COLO668 (cell line): Measurements from ENCODE around the gene IGSF1.
"Not testable (repeated sequence)": the region's sequence is repeated elsewhere in the genome, so short reads cannot be mapped to it uniquely, and the experiment has no call there.

ENCODE experiments used
- DNase-seq: peaks from one replicate; lab custom pipeline; 2025; ENCODE audit not compliant: unreplicated experiment; lab: John Stamatoyannopoulos, UW

The IGSF1 gene

DNA sequence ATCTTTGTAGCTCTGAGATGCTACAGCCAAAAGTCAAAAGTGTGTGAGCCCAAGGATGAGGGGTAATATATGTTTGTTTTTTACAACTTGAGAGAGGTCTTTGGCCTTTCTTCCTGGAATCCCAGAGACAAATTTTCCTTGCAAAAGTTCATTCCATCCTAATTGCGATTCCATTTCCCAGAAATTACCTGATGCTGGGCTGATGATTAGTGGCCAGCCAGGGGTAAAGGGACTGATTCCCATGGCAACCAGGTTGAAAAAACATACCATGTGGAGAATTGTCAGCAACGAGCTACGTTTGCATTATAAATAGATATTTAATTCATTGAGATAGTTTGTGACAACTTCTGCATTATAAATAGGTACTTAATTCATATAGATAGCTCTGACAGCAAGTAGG lies 17.8 kb downstream of the IGSF1 start:
- no peak for DNase-seq

DNA sequence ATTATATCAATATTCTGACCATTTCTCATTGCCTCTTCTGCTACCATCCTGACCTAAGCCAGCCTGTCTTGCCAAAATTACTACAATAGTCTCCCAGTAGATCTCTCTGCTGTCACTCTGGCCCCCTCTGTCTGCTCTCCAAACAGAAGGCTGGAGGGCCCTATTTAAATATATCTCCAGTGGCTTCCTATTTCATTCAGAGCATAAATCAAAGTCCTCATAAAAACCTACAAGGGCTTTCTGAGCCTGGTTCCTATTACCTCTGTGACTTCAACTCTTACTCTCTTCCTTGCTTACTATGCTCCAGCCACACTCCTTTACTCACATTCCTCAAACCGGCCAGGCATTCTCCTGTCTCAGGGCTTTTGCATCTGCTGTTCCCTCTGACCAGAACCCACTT lies 19.0 kb downstream of the IGSF1 start:
- no peak for DNase-seq

DNA sequence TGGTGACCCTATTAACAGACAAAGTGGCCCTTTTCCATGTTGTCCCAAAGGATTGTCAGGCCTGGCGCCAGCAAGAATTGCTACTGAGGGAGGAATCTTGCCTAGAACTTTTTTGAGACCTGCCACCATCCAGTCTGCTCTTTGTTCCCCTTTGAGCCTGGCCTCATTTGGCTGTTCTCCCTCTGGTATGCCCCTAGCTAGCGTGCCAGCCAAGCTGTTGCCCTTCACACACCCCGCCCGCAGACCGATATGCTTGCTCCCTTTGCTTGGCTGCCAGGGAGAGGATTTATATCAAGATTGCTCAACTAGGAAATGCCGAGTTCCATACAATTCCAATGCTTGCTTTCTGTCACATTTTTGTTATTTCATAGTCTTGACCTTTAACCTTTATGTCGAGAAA lies 24.4 kb downstream of the IGSF1 start:
- no peak for DNase-seq

DNA sequence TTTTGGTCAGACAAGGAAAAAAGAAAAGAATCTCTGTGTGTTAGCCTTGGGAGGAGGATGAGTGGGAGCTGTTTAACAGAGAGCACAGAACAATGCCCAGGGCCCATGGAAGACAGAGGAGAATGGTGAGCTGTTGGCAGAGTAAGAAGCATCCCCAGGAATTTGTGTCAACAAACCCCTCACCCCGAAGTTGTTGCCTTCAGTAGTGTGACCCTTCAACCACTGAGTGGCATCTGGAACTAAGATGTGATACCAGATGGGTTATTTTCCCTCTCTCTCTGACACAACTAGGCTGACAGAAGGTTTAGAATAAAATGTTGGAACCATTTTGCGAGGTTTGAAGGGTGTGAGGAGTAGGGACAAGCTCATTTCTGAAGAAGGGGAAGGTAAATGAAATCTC lies 25.1 kb downstream of the IGSF1 start:
- no peak for DNase-seq

DNA sequence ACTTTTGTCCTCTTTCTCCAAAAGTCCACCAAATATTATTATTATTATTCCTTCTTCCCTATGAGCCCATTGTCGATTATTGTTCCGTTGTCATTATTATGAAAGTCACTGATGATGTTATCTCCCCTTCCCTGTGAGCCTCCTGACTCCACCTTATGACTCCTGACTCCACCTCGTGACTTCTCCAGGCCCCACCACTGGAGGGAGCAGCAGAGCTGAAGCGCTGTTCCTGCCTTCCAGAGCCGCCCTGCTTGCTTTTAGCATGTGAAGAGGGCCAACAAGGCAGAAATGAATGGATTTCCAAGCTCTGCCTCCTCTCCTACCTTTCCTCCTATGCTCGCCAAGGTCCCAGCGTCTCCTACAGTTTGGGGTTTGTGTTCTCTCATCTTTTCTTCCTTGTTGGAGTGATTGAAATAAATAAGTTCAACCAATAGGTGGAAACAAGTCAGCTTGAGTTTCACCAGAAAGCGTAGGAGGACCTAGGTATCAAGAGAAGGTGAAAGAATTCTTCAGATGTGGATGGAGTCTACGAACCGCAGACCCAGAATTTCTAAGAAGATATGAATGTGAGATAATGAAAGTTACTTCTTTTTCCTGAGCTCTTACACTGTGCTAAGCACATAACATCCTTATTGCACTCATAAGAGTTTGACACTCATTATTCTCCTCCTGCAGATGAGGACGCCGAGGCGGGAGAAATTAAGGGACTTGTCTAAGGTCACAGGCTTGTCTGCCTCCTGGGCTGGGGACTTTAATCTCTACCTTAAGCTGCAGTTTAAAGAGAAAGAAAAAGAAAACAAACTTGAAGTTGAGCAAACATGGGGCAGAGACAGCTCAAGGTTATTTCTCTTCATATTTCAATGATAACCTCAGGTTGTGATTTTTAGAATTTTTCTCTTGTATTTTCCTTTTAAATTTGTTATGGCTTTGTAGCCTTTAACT lies 26.1 kb downstream of the IGSF1 start:
- peak; percentile 0 for DNase-seq

DNA sequence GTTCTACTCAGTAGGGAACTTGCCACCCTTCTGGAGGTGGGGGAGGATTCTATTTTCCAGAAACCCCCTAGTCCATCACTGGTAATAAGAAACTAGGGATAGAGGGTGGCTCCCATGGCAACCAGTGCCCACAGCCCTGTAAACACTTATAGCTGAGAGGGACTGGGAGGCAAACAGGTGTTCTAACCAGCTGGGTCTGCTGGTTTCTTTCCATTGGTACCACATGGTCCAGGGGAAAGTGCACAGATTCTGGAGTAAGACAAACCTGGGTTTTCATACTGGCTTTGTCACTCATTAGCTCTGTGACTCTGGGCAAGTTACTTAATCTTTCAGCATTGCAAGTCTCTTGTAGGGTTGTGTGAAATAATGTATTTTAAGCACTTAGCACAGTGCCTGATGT lies 26.9 kb downstream of the IGSF1 start:
- DNase-seq: no peak

DNA sequence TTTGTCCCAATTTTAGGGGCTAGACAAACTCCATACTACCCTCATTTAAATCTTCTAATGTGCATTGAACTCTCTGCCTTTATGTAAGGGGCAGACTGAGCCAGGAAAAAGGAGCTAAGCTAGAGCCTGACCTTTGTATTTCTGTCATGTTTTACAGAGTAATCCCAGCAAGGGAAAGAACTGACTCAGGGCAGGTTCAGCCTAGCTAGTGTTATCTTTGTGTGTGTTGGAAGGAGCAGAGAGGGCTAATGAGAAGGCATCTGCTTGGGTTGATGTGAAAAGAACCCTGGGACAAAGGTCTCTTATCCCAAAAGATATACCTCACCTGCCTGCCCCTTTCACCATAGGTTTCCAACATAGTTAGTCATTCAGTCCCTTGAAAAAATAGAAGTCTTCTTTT lies 31.7 kb downstream of the IGSF1 start:
- DNase-seq: no peak

DNA sequence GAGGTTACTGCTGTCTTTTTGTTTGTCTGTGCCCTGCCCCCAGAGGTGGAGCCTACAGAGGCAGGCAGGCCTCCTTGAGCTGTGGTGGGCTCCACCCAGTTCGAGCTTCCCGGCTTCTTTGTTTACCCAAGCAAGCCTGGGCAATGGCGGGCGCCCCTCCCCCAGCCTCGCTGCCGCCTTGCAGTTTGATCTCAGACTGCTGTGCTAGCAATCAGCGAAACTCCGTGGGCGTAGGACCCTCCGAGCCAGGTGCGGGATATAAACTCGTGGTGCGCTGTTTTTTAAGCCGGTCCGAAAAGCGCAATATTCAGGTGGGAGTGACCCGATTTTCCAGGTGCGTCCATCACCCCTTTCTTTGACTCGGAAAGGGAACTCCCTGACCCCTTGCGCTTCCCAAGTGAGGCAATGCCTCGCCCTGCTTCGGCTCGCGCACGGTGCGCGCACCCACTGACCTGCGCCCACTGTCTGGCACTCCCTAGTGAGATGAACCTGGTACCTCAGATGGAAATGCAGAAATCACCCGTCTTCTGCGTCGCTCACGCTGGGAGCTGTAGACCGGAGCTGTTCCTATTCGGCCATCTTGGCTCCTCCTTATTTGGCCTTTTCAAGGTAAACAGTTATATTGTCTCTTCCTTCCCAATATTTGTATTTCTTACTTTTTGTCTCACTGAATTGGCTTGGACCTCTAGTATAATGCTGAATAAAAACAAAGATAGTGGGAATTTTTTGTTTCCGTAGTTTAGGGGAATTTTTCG lies 37.9 kb downstream of the IGSF1 start:
- not testable (repeated sequence) for DNase-seq

DNA sequence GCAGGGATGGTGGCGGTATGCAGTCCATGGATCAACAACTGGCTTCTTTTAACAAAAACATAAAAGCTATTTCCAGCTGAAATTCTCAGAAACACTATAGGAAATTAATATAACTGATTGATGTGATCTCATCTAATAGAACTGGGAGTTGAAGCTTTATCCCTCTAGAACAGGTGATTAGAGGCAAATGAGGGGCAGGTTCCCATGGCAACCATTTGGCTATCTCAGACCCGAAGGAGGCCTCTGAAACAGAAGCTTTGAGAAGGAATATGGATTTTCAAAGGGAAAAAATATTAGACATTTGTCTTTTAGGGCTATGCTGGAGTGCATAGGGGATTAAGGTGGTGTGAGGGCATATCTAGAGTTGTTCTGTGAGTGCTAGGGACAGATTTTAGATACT lies 50.0 kb downstream of the IGSF1 start:
- DNase-seq: no peak

DNA sequence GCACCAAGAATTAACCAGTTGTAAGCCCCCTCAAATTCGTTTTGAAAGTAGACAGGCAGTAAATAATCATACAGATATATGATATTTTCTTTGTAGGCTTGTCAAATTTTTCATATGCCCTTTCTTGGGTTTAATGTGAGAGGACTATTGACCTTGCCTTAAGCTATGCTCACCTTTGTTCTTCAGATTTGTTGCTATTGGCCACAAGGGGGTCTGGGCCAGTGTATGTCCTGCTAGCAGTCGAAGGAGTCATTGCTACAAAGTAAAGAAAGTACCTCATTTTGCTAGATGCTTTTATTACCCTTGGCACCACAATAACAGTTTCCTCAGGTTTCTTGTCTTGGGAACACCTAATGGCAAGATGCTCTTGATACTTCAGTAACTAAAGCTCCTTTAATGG lies 51.7 kb downstream of the IGSF1 start:
- DNase-seq: no peak

DNA sequence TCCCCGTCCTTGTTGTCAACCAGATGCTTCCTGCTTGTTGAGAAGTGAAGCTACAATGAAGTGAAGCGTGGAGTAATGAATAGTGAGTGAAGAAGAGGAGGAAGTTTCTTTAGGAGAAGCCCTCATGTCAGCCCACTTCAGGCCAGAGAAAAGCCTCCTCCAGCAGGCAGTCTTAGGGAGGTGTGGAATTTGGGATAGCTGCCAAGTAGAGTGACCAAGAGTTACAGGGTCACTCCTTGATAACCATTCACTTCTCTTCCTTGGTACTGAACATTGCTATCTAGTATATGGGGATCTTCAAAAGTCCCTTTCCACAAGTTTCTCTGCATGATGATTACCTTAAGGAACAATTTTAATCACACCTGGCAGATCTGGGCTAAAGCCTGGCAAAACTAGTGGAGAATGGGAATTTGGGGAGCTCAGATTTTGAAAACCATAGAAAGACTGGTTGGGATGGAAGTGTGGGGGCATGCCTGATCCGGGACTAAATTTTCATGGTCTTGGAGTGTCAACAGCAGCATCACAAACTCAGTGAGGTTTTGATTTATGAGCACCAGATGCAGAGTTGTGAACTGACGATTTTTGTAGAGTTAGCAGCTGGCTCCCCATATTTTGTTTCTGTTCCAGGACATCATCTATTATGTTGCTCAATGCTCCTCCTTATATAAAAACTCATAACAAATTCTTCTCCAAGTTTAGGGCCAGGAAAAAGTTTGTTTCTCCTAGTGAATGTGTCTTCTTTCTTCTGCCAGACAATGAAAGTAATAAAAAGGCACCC lies 53.1 kb downstream of the IGSF1 start:
- DNase-seq: no peak

DNA sequence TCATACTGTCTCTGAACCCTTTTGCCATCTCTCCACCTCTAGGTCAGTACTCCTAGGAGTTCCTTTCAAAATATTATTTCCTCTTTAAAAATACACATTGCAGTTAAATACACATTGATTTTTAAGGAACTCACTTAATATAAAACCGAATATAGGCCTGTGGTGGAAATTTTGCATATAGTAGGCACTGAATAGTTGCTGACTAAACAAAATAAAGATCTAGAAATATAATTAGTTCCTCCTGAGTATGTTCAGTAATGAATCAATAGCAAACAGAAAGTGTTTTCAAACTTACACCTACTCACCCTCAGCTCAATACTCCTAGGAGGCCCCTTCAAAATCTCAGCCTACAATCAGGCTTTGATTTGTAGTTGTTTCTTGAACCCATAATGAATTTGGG lies 61.5 kb downstream of the IGSF1 start:
- DNase-seq: no peak

DNA sequence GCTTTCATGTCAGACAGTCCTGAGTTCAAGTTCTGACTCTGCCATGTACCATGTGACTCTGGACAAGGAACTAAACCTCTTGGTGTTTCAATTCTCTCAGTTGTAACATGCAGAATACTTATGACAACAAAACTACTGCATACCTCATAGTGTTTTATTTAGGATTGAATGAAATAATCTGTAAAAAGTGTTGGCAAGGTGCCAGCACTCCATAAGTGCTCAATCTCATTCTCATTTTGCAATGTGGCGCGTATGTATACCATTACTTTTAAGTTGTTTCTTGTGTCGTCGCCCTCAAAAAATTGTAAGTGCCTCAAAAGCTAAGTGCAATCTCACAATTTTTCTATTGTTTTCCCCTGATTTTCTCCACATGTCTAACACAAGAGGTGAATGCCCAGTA lies 62.5 kb downstream of the IGSF1 start:
- no peak for DNase-seq

DNA sequence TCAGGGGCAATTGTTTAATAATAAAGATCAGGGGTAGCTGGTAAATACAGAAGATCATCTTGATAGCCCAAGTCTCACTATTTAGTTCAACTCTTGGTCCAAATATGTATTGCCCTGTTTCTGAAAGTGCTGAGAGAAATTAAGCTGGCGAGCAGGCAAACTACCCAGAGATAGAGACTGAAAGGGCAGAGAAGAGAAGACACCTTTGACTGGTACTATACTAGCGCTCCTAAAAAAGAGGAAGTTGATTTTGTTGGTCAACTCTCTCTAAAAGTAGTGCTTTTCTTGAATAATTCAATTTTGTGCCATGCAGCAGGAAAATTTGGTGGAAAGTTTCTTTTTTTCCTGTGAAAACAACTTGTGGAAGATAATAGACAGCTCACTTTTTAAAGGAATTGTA lies 64.0 kb downstream of the IGSF1 start:
- no peak for DNase-seq
